Activated CD4-positive, alpha-beta T cell treated with anti-CD3 and anti-CD28 coated beads for 36 hours (primary cell): ENCODE measurements around the gene NUDT3. TPM values are rescaled to one million over a fixed set of nuclear protein-coding genes. Genes with fewer than 3 reads are reported as not detected.
"Not testable (repeated sequence)": the region's sequence is repeated elsewhere in the genome, so short reads cannot be mapped to it uniquely, and the experiment has no call there.

Experiments
- ATAC-seq: fragments of 200-7000 bp; cut with Tn5 transposase; one replicate; pipeline ENCODE4 v1.10.0; 2021; ENCODE audit warnings: mild to moderate bottlenecking, moderate library complexity
- CTCF ChIA-PET: fragments of 350-600 bp; sonication (Branson Sonifier 250); formaldehyde crosslinking; loops from one replicate; lab custom pipeline; 2021; ENCODE audit warnings: antibody characterized with exemption; lab: Charles Lee
- POLR2A ChIA-PET: fragments of 350-600 bp; sonication (Branson Sonifier 250); formaldehyde crosslinking; loops from one replicate; lab custom pipeline; 2021; ENCODE audit warnings: antibody characterized with exemption, inconsistent platforms; lab: Charles Lee
- DNase-seq: peaks from one replicate; pipeline ENCODE4 v3.0.0-alpha.2; 2020
- H3K27ac Mint-ChIP-seq: one replicate; pipeline ENCODE4 v1.8.0; 2021; ENCODE audit warnings: mixed read lengths
- H3K27me3 Mint-ChIP-seq: one replicate; pipeline ENCODE4 v1.8.0; 2021; ENCODE audit warnings: mixed read lengths
- H3K36me3 Mint-ChIP-seq: one replicate; pipeline ENCODE4 v1.8.0; 2021; ENCODE audit warnings: low read depth, mixed read lengths
- H3K4me1 Mint-ChIP-seq: one replicate; pipeline ENCODE4 v1.8.0; 2021; ENCODE audit warnings: mixed read lengths
- H3K4me3 Mint-ChIP-seq: one replicate; pipeline ENCODE4 v1.8.0; 2021; ENCODE audit warnings: mild to moderate bottlenecking, moderate library complexity, mixed read lengths
- H3K9me3 Mint-ChIP-seq: one replicate; pipeline ENCODE4 v1.8.0; 2021; ENCODE audit warnings: low read depth, mixed read lengths
- intact Hi-C, 2 experiments: fragments of 100-400 bp; cut with DNase I in 1 of 2; cut with micrococcal nuclease in 1 of 2; formaldehyde crosslinking; loops; one replicate each; pipeline versions ENCODE4 v1.14.2 to v1.15.1; 2022 to 2024; cut with DNase I, micrococcal nuclease
- total RNA-seq, 2 experiments: library from RNA; stranded (reverse); gene quantifications; one replicate each; pipeline ENCODE4 v1.2.3, GENCODE V29; 2021

NUDT3 gene
- total RNA-seq, 2 experiments from 2014 or later: 13.3 to 13.6 TPM

DNA sequence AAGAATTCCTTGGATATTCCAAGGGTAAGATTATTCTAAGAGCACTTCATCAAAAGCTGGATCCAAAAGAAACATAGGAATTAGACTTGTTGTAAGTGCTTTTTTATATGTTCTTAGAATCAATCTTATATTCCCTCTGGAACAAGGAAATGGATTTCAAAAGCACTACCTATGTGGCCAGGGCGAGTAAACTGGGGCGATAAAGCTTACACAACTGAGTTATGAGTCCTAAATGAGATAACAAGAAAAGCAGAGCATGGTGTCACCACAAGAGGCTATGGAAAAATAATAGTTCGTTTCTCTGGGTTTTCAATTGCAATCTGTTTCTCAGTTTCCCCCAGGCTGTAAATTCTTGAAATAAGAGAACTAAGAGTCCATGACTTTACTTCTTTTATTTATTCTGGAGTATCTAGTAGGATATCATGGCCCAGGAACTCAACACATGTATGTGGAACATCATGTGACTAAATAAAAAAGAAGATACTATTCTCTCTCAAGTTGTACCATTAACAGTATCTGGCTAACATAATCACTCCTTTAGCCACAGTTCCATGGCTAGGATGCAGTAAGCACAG, 51.5 kb downstream of the NUDT3 start:
- Mint-ChIP-seq H3K36me3 (peaks cover 18% of the 10 kb centered on the region), H3K4me3 (no peak overlapping the region), H3K4me1 (peaks cover 37% of the 10 kb centered on the region), H3K27me3 (no peaks in the 10 kb centered on the region), H3K27ac (no peak overlapping the region), H3K9me3 (no peaks in the 10 kb centered on the region)
- no peak for DNase-seq
- ATAC-seq: no peak
- intact Hi-C loops: no loop called here
- CTCF ChIA-PET: interaction anchor here (1.1 kb wide), 1 partner anchor 177 kb away, joined by 3 read pairs; no protein-coding TSS in a partner anchor
- POLR2A ChIA-PET: no interaction called here

DNA sequence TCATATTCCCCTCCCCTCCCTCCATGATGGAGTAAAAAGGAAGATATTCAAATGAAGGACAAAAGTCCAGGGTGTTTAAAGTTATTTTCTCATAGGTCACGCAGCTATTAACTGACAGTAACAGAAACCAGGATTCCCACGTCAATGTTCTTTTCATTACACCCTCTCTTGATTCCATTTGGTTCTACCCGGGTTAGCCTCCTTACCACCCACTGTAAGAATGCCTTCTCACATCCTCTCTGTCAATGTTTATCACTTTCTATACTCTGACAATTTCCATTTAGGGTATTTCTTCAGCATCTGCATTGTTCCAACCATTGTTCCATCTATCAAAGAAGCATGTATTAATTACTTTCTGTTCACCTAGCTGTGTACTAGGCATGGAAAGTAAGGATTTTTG, 52.1 kb downstream of the NUDT3 start:
- CTCF ChIA-PET: interaction anchor here (0.8 to 1.1 kb wide), 2 partner anchors 19 to 177 kb away, joined by 3 read pairs; no protein-coding TSS in a partner anchor
- intact Hi-C loops: no loop called here
- ATAC-seq (no peak), DNase-seq (no peak)
- no peak overlapping the region for H3K27ac Mint-ChIP-seq
- POLR2A ChIA-PET: no interaction called here
- no peak overlapping the region for H3K4me3 Mint-ChIP-seq
- no peaks in the 10 kb centered on the region for H3K9me3 Mint-ChIP-seq
- H3K27me3 Mint-ChIP-seq: no peaks in the 10 kb centered on the region
- peaks cover 18% of the 10 kb centered on the region for H3K36me3 Mint-ChIP-seq
- peaks cover 37% of the 10 kb centered on the region for H3K4me1 Mint-ChIP-seq

DNA sequence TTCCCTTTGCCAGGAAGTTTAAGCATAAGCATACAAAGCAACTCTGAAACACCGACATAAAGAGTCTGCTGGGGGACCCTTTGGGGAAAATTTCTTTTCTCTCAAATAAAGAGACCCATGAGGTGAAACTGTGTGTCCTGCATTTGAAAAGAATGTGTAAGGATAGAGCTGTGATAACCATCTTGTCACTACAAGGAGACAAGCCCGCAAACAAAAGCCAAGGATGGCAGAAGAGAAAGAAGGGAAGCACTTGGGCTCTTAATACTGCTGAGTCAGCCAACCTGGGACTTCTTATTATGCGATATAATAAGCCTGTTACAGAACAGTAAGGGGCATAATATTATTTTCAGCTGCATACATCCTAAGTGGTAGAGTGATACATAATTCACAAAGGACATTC, 52.5 kb downstream of the NUDT3 start:
- intact Hi-C loops: no loop called here
- H3K36me3 Mint-ChIP-seq: peaks cover 20% of the 10 kb centered on the region
- no peaks in the 10 kb centered on the region for H3K9me3 Mint-ChIP-seq
- ChIA-PET POLR2A (no interaction called here), CTCF (interaction anchor here (0.8 kb wide), 1 partner anchor 18 kb away, joined by 3 read pairs; no protein-coding TSS in a partner anchor)
- peaks cover 37% of the 10 kb centered on the region for H3K4me1 Mint-ChIP-seq
- H3K4me3 Mint-ChIP-seq: no peak overlapping the region
- ATAC-seq: no peak
- no peak overlapping the region for H3K27ac Mint-ChIP-seq
- DNase-seq: no peak
- no peaks in the 10 kb centered on the region for H3K27me3 Mint-ChIP-seq

GRCh38 chr6:34339432-34339831, 53.0 kb downstream of the NUDT3 start:
- Mint-ChIP-seq H3K4me1 (peaks cover 32% of the 10 kb centered on the region), H3K27ac (no peak overlapping the region), H3K27me3 (no peaks in the 10 kb centered on the region), H3K9me3 (no peaks in the 10 kb centered on the region), H3K36me3 (peaks cover 21% of the 10 kb centered on the region), H3K4me3 (no peak overlapping the region)
- intact Hi-C loops: no loop called here
- DNase-seq (no peak), ATAC-seq (no peak)
- POLR2A ChIA-PET: no interaction called here
- CTCF ChIA-PET: interaction anchor here (0.8 to 1.0 kb wide), 2 partner anchors 18 to 149 kb away, joined by 3 read pairs; no protein-coding TSS in a partner anchor

DNA sequence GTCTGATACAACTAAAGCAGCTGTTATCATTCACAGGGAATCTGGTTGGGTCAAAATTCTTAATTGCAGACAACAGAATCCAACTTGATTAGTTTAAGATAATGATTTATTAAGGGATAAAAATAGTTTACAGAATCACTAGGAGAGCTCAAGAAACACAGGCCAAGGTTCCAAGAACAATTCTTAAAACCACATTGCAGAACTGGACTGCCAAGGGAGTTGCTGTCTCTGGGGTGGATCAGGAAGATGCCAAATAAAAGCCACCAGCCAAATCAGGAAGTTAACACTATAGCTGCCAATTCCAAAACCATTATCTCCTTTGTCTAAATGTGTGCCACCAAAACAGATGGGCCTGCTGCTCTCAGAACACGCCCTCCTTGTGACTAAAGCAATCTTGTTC, 53.7 kb downstream of the NUDT3 start:
- POLR2A ChIA-PET: no interaction called here
- CTCF ChIA-PET: interaction anchor here (1.0 kb wide), 2 partner anchors 148 to 1178 kb away, joined by 3 read pairs; no protein-coding TSS in a partner anchor
- intact Hi-C loops: no loop called here
- H3K36me3 Mint-ChIP-seq: peaks cover 22% of the 10 kb centered on the region
- no peaks in the 10 kb centered on the region for H3K9me3 Mint-ChIP-seq
- H3K4me3 Mint-ChIP-seq: no peak overlapping the region
- H3K27me3 Mint-ChIP-seq: no peaks in the 10 kb centered on the region
- no peak for DNase-seq
- no peak for ATAC-seq
- H3K27ac Mint-ChIP-seq: no peak overlapping the region
- peaks cover 26% of the 10 kb centered on the region for H3K4me1 Mint-ChIP-seq

DNA sequence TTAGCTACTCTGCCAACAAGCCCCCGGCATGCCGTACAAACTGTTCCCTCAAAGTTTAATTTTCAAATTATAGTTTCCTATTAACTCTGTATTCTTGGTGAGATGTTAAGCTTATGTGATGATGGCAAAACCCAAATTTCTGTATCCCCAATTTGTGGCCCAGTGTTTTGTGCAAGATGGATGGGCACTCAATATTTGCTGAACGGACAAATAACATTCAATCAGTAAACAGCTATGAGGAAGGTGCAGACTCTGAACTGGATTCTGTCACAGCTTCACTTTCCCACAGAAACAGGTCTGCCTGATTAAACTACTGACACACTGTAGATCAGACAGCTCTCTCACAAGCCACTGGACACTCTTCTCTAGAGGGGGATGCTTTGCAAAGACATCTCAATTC, 54.1 kb downstream of the NUDT3 start:
- H3K27me3 Mint-ChIP-seq: no peaks in the 10 kb centered on the region
- CTCF ChIA-PET: interaction anchor here (1.0 kb wide), 2 partner anchors 148 to 1177 kb away, joined by 3 read pairs; no protein-coding TSS in a partner anchor
- POLR2A ChIA-PET: interaction anchor here (0.7 kb wide), 2 partner anchors 108 to 546 kb away, joined by 3 to 4 read pairs; no protein-coding TSS in a partner anchor
- no peak for DNase-seq
- H3K36me3 Mint-ChIP-seq: peaks cover 23% of the 10 kb centered on the region
- intact Hi-C loops: no loop called here
- H3K4me3 Mint-ChIP-seq: no peak overlapping the region
- ATAC-seq: no peak
- peaks cover 22% of the 10 kb centered on the region for H3K4me1 Mint-ChIP-seq
- no peaks in the 10 kb centered on the region for H3K9me3 Mint-ChIP-seq
- H3K27ac Mint-ChIP-seq: no peak overlapping the region

GRCh38 chr6:34334796-34335416, 57.6 kb downstream of the NUDT3 start:
- DNase-seq (no peak), ATAC-seq (no peak)
- Mint-ChIP-seq H3K4me3 (no peak overlapping the region), H3K4me1 (peaks cover 11% of the 10 kb centered on the region), H3K27ac (no peak overlapping the region), H3K36me3 (peaks cover 25% of the 10 kb centered on the region), H3K9me3 (no peaks in the 10 kb centered on the region), H3K27me3 (no peaks in the 10 kb centered on the region)
- ChIA-PET POLR2A (no interaction called here), CTCF (interaction anchor here (0.7 kb wide), 1 partner anchor 35 kb away, joined by 5 read pairs; no protein-coding TSS in a partner anchor)
- intact Hi-C loops: no loop called here

DNA sequence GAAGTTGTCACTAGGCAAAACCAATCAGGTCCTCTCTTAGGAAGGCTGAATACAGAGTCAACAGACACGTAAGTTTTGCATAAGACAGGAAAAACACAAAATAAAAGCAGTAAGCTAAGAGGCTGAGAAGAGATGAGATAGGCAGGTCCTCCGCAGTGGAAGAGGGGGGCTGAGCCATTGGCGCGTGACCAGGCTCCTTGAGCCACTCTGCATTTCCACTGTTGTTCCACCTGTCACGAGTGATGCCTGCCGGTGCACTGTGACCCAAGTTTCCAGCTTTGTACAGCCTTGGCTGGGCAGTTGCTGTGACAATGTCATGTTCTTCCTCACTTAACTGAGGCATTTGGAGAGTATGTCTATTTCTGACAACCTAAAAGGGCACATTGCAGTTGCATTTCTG, 58.6 kb downstream of the NUDT3 start:
- no peak for ATAC-seq
- H3K4me3 Mint-ChIP-seq: no peak overlapping the region
- no peak for DNase-seq
- H3K4me1 Mint-ChIP-seq: peaks cover 12% of the 10 kb centered on the region
- peaks cover 23% of the 10 kb centered on the region for H3K36me3 Mint-ChIP-seq
- H3K27me3 Mint-ChIP-seq: no peaks in the 10 kb centered on the region
- ChIA-PET CTCF (interaction anchor here (0.6 kb wide), 1 partner anchor 120 kb away, joined by 4 read pairs; no protein-coding TSS in a partner anchor), POLR2A (no interaction called here)
- H3K9me3 Mint-ChIP-seq: no peaks in the 10 kb centered on the region
- no peak overlapping the region for H3K27ac Mint-ChIP-seq
- intact Hi-C loops: no loop called here

DNA sequence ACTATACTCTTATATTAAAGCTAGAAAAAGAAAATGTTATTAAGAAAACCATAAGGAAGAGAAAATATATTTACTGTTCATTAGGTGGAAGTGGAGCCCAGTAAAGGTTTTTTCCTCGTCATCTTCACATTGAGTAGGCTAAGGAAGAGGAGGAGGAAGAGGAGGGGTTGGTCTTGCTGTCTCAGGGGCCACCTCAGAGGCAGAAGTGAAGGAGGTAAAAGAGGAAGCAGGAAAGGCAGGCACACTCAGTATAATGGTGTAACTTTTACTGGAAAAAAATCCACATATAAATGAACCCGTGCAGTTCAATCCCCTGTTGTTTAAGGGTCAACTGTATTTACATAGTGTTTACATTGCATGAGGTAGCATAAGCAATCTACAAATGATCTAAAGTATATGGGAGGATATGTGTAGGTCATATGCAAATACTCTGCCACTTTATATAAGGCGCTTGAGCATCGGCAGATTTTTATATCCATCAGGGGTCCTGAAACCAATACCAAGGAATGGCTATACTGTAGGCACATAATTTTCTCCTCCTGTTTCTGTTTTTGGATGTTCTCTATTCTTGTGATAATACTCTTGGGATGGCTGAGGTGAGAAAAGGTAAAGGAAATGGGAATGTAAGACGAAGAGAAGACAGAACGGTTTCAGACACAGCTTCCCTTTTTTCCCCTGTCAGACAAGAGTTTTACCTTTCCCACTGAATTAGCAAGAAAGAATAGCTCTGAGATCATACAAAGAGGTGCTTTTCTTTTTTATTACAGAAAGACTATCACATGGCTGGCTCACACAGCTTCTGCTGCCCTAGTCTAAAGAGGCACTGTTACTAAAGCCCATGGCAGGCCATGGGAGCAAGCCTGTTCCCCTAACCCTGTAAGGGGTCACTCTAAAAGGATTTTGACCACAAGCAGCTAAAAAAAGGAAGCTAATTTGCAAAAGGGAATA, 59.9 kb downstream of the NUDT3 start:
- Mint-ChIP-seq H3K4me3 (no peak overlapping the region), H3K9me3 (no peaks in the 10 kb centered on the region), H3K27me3 (no peaks in the 10 kb centered on the region), H3K36me3 (peaks cover 21% of the 10 kb centered on the region), H3K4me1 (peaks cover 9% of the 10 kb centered on the region), H3K27ac (no peak overlapping the region)
- POLR2A ChIA-PET: no interaction called here
- no peak for ATAC-seq
- DNase-seq: no peak
- intact Hi-C loops: no loop called here
- CTCF ChIA-PET: interaction anchor here (0.7 kb wide), 1 partner anchor 80 kb away, joined by 3 read pairs; no protein-coding TSS in a partner anchor

GRCh38 chr6:34331371-34332050, 61.0 kb downstream of the NUDT3 start:
- DNase-seq (no peak), ATAC-seq (no peak)
- H3K4me1 Mint-ChIP-seq: peaks cover 10% of the 10 kb centered on the region
- intact Hi-C loops: no loop called here
- H3K27me3 Mint-ChIP-seq: no peaks in the 10 kb centered on the region
- ChIA-PET POLR2A (no interaction called here), CTCF (interaction anchor here (0.7 kb wide), 1 partner anchor 79 kb away, joined by 3 read pairs; no protein-coding TSS in a partner anchor)
- no peak overlapping the region for H3K27ac Mint-ChIP-seq
- H3K4me3 Mint-ChIP-seq: no peak overlapping the region
- peaks cover 21% of the 10 kb centered on the region for H3K36me3 Mint-ChIP-seq
- no peaks in the 10 kb centered on the region for H3K9me3 Mint-ChIP-seq

GRCh38 chr6:34329814-34330213, 62.7 kb downstream of the NUDT3 start:
- H3K4me3 Mint-ChIP-seq, H3K27ac Mint-ChIP-seq, CTCF ChIA-PET, H3K27me3 Mint-ChIP-seq, ATAC-seq, H3K9me3 Mint-ChIP-seq, POLR2A ChIA-PET, DNase-seq, intact Hi-C loops, H3K4me1 Mint-ChIP-seq: not testable (repeated sequence)
- peaks cover 18% of the 10 kb centered on the region for H3K36me3 Mint-ChIP-seq
